ENCODE results near the gene GTF3C1.

DNA sequence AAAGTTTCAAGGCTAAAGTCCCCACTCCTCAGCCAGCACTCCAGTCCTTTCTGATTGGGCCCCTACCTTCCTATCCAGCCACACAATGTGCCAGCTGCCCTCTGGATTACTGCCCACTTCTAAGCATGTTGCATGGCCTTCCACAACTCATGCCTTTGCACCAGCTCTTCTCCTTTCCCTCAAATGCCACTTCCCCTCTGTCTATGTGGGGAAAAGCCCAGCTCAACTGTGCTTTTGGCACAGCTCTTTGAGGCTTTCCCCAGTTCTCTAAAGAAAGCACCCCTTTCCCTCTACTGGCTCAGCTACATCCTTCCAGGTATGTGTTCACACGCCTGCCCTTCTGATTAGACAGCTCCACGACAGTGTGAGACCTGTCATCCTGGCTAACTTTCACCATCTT, 18.5 kb downstream of the GTF3C1 start:
- TF ChIP-seq, protein P1, sequence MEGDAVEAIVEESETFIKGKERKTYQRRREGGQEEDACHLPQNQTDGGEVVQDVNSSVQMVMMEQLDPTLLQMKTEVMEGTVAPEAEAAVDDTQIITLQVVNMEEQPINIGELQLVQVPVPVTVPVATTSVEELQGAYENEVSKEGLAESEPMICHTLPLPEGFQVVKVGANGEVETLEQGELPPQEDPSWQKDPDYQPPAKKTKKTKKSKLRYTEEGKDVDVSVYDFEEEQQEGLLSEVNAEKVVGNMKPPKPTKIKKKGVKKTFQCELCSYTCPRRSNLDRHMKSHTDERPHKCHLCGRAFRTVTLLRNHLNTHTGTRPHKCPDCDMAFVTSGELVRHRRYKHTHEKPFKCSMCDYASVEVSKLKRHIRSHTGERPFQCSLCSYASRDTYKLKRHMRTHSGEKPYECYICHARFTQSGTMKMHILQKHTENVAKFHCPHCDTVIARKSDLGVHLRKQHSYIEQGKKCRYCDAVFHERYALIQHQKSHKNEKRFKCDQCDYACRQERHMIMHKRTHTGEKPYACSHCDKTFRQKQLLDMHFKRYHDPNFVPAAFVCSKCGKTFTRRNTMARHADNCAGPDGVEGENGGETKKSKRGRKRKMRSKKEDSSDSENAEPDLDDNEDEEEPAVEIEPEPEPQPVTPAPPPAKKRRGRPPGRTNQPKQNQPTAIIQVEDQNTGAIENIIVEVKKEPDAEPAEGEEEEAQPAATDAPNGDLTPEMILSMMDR (IDR thresholded peaks at IDR 0.05) = no peak
- no peak for TF ChIP-seq POLR2A (IDR thresholded peaks at IDR 0.05)

All from thyroid gland (tissue), 4 donors.